Measurements from ENCODE around the gene CLCNKA. TPM values are rescaled to one million over a fixed set of nuclear protein-coding genes. Genes with fewer than 3 reads are reported as not detected.
"Not testable (repeated sequence)": the region's sequence is repeated elsewhere in the genome, so short reads cannot be mapped to it uniquely, and the experiment has no call there.

CLCNKA gene
- total RNA-seq, 1 donor from 2014 or later, result not detected

DNA sequence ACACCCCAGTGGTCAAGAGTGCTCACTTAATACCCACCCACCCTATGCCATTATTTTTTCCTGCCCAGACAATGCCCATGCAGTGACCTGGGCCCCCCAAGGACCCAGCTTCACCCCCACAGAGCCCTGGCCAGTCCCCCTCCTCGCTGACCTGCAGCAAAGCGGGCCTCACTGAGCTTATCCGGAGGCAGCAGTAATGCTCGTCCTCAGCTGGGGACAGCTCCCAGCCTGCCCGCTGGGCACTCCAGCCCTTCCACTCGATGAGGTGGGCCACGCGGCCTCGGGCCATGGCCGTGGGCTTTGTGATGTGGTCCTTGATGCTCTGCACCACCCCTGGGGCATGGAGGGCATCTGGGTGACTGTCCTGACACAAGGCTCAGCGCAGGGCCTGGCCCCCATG is 14.6 kb downstream of the CLCNKA start:
- intact Hi-C loops (cut with micrococcal nuclease), result not testable (repeated sequence)

DNA sequence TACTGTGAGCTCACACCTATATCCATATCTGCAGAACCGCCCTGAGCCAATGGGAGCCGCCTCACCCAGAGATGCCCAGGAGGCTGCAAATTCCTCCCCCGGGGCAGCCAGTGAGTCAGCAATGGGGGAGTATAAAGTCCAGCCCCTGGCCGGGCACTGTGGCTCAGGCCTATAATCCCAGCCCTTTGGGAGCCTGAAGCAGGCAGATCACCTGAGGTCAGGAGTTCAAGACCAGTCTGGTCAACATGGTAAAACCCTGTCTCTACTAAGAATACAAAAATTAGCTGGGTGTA is 16.7 kb downstream of the CLCNKA start:
- intact Hi-C loops (cut with micrococcal nuclease), result no loop called here

DNA sequence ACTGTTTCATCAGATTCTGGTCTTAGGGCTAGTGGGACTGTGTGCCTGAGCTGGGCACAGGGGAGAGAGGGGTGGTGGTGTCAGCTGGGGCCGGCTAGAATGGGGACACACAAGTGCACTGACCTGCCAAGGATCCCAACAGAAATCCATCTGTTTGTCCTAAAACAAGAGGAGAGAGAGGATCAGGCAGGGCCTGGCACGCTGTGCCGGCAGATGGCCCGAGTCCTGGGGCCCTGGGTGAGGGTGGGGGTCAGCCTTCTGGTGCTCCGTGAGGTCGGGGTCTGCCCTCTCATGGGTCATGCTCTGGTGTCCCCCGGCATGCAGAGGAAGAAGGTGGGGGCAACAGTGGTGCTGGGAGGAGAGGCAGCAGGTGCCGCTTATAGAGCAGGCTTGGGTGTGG is 18.0 kb downstream of the CLCNKA start:
- intact Hi-C loops (cut with micrococcal nuclease), result not testable (repeated sequence)

DNA sequence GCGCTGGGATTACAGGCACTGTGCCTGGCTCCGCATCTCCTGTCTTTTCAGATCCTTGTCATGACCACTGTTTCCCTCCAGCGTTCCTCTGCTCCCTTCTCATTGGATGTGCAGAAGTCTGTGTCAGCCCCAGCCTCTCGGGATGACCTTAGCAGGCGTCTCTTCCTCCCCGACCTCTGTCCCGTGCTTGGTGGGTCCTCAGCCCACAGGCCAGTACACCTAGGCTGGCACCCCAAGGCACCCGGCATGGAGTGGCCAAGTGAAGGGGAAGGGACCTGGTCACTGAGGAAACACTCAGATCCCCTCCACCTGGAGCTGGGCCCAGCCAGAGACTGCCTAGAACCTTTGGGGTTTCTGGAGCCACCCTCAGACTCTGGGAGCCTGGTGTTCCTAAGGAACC is 19.4 kb downstream of the CLCNKA start:
- intact Hi-C loops (cut with micrococcal nuclease), result no loop called here

DNA sequence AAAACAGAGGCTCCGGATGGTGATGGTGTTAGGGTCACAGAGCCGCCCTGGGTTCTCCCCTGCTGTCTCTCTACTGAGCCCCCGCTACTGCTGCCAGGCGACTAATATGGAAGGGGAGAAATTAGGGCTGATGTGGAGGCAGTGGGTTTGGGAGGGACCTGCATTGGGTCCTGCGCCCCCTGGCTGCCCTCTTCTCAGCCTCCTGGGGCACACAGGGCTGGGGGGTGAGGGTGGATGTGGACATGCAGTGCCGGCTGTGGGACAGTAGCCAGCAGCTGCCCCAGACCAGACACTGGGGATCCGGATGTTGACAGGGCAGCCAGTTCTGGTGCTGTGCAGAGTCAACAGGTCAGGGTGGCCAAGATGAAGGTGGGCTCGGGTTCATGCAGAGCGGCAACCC is 20.3 kb downstream of the CLCNKA start:
- intact Hi-C loops (cut with micrococcal nuclease), result no loop called here

DNA sequence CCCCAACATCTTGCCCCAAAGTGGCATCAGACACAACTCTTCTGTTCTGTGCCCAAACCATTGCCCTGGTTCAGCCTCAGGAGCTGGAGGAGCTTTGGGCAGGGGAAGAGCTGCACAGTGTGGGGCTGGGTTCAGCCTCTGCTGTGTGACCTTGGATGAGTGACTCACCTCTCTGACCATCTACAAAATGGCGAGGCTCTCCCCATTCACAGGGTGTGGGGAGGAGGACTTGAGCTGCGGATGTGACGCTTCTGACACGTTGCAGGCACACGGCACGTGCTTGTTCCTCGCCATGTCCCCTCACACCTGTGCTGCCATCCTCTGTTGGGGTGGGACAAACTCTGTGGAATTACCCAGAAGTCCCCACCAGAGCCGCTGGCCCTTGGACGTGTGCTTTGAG is 20.8 kb downstream of the CLCNKA start:
- intact Hi-C loops (cut with micrococcal nuclease), result not testable (repeated sequence)

DNA sequence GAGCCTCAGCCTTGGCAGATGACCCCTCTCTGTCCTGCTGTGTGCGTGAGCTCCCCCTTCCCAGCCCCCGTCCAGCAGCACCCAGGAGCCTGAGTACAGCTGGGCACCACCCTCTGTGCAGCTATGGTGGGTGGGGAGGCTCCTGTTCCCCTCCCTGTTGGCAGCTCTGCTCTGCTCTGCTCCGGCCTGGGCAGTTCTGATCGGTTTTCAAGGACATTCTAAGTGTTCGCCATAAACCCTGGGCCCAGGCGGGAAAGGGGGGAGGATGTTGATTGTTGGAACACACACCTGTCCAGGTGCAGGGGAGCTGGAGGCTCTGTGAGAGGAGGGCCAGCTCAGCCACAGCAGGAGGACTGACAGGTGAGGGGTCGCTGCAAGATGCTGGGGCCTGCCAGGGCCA is 21.7 kb downstream of the CLCNKA start, which contains the start of gene CLCNKB:
Gene CLCNKB, plus strand, starts transcription at position 262 of the 400 bp plus-strand sequence. CDS start 711 bp downstream, outside the sequence.
- intact Hi-C loops (cut with micrococcal nuclease), result no loop called here

DNA sequence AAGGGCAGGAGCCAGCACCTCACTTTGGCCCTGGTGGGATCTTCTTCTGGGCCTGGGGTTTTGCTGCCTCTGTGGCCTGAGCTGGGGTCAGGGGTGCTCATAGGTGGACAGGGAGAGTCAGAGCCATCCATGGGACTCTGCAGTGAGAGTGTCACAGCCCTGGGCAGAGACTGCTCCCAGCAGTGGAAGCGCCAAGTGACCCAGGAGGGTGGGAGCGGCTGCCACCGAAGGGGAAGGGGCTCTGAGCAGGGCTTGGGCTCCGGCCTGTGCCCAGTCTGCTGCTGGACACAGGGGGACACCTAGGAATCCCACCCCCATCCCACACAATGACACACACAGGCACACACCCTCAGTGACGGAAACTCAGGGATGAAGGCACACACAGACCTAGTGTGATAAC is 22.1 kb downstream of the CLCNKA start:
- intact Hi-C loops (cut with micrococcal nuclease), result no loop called here

DNA sequence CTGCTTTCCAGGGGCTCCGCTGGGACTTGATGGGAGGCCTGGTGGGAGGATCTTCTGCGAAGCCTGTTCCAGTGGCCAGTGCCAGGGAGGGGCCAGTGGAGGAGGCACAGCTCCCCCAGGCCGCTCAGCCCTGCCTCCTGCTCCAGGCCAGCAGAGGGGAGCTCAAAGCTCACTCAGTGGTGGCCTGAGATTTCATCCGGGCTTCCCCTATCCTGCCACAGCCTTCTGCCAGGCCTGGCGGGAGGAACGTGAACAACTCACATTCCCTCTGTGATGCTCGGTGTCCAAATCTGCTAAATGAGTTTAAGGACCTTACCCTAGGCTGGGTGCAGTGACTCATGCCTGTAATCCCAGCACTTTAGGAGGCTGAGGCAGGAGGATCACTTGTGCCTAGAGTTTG is 25.0 kb downstream of the CLCNKA start:
- intact Hi-C loops (cut with micrococcal nuclease), result no loop called here

DNA sequence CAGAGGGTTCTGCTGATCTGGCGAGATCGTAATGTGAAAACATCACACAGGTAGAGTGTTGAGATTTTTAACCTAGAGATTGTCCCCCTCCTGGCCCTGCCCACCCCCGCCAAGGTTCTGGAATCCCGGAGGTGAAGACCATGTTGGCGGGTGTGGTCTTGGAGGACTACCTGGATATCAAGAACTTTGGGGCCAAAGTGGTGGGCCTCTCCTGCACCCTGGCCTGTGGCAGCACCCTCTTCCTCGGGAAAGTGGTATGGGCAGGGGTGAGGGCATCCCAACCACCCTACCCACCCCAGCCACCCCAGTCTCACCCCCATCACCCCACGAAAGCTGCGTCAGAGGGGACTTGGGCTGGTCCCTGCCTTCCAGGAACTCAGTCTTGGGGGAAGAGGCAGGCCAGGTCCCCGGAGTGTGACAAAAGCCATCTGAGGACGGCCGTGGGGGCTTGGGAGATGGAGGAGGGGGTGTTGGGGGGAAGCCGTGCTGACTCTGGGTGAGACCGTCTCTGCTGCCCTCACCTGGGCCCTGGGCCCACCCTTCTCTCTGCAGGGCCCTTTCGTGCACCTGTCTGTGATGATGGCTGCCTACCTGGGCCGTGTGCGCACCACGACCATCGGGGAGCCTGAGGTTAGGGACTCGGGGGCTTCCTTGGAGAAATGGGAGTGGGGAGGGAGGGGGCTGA is 26.1 kb downstream of the CLCNKA start:
- intact Hi-C loops (cut with micrococcal nuclease), result no loop called here

DNA sequence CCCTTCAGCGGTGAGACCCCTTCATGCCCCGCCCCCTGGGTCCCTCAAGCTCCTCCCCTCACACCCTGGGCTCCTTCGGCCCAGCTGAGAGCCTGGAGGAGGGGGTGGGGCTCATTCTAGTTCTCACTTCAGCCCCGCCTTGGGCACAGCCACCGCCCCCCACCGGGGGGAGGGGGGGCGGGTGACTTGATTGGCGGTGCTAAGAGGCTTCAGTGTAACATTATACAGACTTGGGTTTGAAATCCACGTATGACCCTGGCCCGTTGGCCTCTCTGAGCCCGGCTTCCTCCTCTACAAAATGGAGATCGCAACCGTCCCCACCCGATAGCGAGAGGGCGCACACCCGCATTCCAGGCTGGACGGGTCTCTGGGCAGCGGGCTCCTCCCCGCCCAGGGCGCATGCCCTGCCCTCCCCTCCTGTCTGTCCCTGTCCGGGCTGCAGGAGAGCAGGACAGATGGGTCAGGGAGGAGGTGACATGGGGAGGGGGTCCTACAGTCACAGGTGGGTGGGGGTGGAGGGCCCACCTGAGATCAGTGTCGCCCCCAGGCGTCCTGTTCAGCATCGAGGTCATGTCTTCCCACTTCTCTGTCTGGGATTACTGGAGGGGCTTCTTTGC is 26.8 kb downstream of the CLCNKA start:
- intact Hi-C loops (cut with micrococcal nuclease), result no loop called here

DNA sequence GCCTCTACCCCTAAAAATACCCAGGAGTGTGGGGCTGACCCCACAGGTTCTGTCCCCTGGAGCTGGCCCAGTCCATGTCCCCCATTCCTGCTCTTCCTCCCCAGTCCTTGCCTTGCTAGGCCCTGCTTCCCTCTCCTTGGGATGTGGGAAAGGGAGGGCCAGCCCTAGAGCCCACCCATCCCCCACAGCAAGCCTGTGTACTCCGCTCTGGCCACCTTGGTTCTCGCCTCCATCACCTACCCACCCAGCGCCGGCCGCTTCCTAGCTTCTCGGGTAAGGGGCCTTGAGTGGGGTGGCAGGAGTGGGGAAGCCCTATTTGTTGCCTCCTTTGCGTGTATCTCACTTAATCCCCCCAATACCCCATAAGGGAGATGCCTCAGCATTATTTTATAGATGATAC is 28.5 kb downstream of the CLCNKA start:
- intact Hi-C loops (cut with micrococcal nuclease), result no loop called here

DNA sequence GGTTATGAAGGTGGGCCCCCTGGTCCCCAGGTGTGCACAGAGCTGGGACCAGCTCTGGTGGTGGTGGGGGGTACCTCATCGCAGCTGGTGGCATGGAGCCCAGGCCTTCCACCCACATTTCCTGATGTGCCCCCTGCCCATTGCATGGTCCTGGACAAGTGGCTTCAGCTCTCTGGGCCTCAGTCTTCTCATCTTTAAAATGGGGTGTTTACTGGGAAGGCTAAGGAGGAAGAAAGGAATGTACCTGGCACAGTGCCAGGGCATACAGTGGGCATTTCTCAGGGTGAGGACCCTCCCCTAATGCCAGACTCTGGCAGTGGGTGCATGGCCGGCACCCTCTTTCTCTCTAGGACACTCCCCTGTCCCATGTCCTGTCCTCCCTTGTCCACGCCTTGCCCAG is 29.2 kb downstream of the CLCNKA start:
- intact Hi-C loops (cut with micrococcal nuclease), result no loop called here

DNA sequence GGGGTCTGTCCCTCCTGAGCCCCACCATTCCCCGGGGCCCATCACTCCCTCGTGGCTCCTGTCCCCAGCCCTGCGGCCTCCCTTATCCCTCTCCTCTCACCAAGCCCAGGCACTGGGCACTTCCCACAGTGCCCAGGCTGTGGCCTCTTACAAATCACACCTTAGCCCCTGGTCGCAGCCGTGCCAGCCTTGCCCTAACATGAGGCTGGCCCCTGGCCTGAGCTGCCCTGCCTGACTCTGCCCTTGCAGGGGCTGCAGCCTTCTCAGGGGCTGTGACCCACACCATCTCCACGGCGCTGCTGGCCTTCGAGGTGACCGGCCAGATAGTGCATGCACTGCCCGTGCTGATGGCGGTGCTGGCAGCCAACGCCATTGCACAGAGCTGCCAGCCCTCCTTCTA is 30.1 kb downstream of the CLCNKA start:
- intact Hi-C loops (cut with micrococcal nuclease), result not testable (repeated sequence)

DNA sequence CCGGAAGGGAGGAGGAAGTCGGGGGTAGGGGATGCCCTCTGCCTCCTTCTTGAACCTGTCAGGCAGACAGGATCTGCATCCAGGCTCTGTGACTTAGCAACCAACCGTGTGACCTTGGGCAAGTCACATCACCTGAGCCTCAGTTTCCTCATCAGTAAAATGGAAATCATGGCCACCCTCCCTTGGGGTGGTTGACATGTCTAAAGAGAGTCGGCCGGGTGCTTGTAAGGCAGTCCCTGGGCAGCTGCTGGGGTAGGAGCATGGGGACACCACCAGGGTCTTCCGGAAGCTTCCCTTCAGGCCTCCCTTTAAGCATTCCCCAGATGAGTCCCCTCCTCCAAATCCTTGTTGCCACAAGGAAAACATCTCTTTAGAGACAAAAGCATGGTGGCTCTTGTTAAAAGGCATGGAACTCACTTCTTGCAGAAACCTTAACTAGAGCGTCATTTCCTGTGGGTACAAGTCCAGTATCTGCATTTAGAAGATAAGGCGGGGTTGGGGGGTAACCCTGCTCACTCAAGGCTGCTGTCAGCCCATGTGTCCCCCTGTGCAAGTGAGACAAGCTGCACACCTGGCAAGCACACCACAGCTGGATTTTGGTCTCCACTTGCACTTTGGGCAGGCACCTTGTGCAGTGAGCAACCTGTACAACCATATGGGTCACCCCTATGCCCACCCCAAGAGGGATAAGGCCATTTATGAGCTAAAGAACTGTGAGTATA is 32.1 kb downstream of the CLCNKA start:
- intact Hi-C loops (cut with micrococcal nuclease), result no loop called here

DNA sequence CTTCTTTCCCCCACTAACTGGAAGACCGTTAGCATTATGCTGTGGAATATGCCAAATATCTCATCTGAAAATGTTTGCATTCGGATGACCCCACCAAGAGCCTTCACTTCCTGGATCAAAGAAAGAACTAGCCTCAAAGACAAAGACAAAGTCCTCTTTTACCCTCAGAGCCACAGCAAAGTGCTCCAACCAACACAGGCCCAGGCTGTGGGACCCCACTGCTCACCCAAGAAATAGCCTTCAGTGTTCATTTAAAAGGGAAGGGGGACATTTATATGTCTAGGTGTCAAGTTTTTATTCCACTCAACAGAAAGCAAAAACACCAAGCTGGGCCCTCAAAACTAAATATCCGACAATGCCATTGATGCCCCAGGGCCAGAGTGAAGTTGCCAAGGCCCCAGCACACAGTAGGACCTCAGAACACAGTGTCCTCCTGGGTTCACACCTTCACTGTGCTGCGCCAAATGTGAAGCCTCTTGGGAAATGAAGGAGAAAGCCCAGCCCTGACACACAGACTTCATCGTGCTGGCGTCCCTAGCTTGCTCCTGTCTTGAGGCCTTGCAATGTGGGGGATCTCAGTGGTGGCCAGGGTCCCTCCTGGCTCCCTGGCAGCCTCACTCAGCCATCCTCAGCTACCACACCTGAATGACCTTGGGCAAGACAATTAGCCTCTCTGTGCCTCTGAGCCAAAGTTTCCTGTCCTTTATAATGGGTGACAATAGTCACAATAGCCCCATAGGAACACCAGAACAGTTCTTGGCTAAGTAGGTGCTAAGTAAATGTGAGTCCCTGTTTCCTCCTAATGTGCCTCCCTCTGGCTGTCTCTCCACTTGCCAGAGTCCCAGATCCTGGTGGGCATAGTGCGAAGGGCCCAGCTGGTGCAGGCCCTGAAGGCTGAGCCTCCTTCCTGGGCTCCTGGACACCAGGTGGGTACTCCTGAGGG is 33.0 kb downstream of the CLCNKA start:
- intact Hi-C loops (cut with micrococcal nuclease), result no loop called here

DNA sequence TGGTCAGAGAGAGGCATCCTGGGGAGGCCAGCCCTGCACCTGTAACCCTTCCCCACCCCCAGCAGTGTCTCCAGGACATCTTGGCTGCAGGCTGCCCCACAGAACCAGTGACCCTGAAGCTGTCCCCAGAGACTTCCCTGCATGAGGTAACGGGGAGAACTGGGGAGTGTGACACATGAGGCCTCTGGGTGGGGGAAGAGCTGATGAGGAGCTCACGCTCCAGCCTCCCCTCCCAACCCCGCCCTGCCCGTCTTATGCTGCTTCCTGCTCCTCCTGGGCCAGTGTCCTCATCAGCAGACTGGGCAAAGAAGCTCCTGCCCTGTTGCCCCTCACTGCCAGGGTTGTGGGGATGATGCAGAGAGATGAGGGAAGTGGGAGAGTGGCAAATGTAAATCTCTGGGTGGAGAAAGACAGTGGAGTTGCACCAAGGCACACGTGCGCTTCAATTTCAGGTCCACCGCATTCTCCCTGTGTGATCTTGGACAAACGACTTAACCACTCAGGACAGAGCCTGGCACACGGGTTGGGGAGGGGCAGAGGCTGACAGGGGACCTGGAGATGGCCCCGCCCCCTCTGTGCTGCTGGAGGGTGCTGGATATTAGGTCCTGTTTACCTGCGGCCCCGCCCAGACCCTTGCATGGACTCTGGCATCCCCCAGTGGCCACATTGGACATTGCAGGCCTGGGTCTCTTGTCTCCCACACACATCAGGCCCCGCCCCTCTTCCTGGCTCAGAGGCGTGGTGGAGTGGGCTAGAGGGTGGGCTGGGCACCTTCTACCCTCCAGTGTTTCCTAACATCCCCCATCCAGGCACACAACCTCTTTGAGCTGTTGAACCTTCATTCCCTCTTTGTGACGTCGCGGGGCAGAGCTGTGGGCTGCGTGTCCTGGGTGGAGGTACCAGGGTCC is 34.0 kb downstream of the CLCNKA start:
- intact Hi-C loops (cut with micrococcal nuclease), result loop anchor here (1.0 to 2.0 kb wide), 4 partner anchors 23 to 264 kb away; no protein-coding TSS in a partner anchor

DNA sequence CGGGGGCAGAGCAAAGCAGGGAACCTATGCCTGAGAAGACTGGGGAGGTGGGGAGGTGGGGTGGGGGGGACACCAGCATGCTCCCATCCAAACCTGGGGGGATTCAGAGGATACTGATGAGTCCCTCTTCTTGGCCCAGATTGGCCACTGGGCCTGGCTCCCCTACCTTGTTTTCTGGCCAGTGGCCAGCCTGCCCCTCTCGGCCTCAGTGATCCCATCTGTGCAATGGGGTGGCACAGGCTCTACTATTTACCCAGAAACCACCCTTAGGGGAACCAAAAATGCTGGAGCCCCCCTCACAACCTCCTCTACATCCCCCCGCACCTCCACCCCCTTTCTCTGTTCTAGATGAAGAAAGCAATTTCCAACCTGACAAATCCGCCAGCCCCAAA is 34.7 kb downstream of the CLCNKA start:
- intact Hi-C loops (cut with micrococcal nuclease), result loop anchor here (1.0 to 2.0 kb wide), 4 partner anchors 24 to 264 kb away; no protein-coding TSS in a partner anchor

DNA sequence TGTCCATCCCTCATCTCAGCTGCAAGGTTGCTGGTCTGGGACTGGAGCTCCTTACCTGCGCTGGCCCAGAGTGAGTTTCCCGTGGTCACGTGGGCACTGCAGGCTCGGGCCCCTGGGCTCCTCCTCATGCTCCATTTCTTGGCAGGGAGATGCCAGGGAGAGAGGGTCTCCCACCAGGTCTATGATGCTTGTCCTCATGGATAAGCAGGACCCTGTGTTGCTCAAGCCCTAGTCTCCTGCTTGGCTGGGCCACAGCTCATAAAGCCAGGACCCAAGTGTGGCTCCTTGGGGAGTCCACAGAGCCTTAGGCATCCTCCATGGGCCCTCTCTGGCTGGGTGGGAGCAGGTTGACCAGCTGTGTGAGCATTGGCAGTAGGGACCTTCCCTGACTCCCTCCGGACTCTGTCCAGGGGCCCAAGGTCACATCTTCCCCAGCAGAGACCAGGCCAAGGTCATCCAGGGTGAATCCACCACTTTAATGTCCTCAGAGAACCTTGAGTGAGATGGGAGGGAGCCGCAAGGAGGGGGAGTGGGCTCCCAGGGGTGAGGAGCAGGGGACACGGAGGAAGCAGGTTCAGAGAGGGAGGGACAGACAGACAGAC is 35.6 kb downstream of the CLCNKA start:
- intact Hi-C loops (cut with micrococcal nuclease), result loop anchor here (2.0 kb wide), 1 partner anchor 25 kb away; no protein-coding TSS in a partner anchor

All from T-helper 2 cell treated with Interferon-gamma antibody and Interleukin-4, amounts not matched to agents 100 ng/mL and 5 ng/mL, for 36 hours (primary cell).